Endothelial cell (in vitro differentiated cells): Measurements from ENCODE around the gene CABP7. TPM values are rescaled to one million over a fixed set of nuclear protein-coding genes. Genes with fewer than 3 reads are reported as not detected.
A peak's percentile ranks its signal among the peaks of the same experiment; 100 is the strongest.

ENCODE experiments used
- DNase-seq: peaks from one replicate; pipeline ENCODE4 v3.0.0; 2021; ENCODE audit warnings: low spot score
- H3K27ac Mint-ChIP-seq: one replicate; pipeline ENCODE4 v1.8.0; 2021; ENCODE audit warnings: mixed read lengths, inconsistent platforms; ENCODE audit not compliant: unreplicated experiment
- H3K27me3 Mint-ChIP-seq: one replicate; pipeline ENCODE4 v1.8.0; 2021; ENCODE audit warnings: mild to moderate bottlenecking, moderate library complexity, mixed read lengths, inconsistent platforms; ENCODE audit not compliant: unreplicated experiment
- H3K36me3 Mint-ChIP-seq: one replicate; pipeline ENCODE4 v1.8.0; 2021; ENCODE audit warnings: mild to moderate bottlenecking, low read depth, mixed read lengths, inconsistent platforms; ENCODE audit not compliant: unreplicated experiment
- H3K4me1 Mint-ChIP-seq: one replicate; pipeline ENCODE4 v1.8.0; 2021; ENCODE audit warnings: mild to moderate bottlenecking, mixed read lengths, inconsistent platforms; ENCODE audit not compliant: unreplicated experiment
- H3K4me3 Mint-ChIP-seq: one replicate; pipeline ENCODE4 v1.8.0; 2021; ENCODE audit warnings: mild to moderate bottlenecking, mixed read lengths, inconsistent platforms; ENCODE audit not compliant: unreplicated experiment
- H3K9me3 Mint-ChIP-seq: one replicate; pipeline ENCODE4 v1.8.0; 2021; ENCODE audit warnings: mixed read lengths, inconsistent platforms; ENCODE audit not compliant: unreplicated experiment
- total RNA-seq: library from RNA; stranded (reverse); fragmentation: NEBNext Ultra II Directional; extraction: Animal tissue kit (Norgen Biotek cat#: 25700); gene quantifications from one replicate; pipeline ENCODE4 v1.2.1, GENCODE V29; 2021; ENCODE audit not compliant: unreplicated experiment
- TF ChIP-seq, protein P1 (sequence below): fragments of 200-600 bp; sonication (generic); IDR thresholded peaks from one replicate; pipeline ENCODE4 v1.5.0; 2021; ENCODE audit warnings: antibody characterized with exemption; ENCODE audit not compliant: unreplicated experiment

The CABP7 gene
- total RNA-seq, 1 donor from 2014 or later: not detected

- H3K27me3 Mint-ChIP-seq: peaks cover 4% of the 10 kb centered on the region
- H3K4me3 Mint-ChIP-seq: peak within 1 kb of the TSS; percentile 100
- peak; percentile 86 for DNase-seq
- H3K36me3 Mint-ChIP-seq: peaks cover 4% of the 10 kb centered on the region
- peak within 1 kb of the TSS; percentile 96 for H3K27ac Mint-ChIP-seq
- peaks cover 24% of the 10 kb centered on the region for H3K4me1 Mint-ChIP-seq
- TF ChIP-seq, protein P1, sequence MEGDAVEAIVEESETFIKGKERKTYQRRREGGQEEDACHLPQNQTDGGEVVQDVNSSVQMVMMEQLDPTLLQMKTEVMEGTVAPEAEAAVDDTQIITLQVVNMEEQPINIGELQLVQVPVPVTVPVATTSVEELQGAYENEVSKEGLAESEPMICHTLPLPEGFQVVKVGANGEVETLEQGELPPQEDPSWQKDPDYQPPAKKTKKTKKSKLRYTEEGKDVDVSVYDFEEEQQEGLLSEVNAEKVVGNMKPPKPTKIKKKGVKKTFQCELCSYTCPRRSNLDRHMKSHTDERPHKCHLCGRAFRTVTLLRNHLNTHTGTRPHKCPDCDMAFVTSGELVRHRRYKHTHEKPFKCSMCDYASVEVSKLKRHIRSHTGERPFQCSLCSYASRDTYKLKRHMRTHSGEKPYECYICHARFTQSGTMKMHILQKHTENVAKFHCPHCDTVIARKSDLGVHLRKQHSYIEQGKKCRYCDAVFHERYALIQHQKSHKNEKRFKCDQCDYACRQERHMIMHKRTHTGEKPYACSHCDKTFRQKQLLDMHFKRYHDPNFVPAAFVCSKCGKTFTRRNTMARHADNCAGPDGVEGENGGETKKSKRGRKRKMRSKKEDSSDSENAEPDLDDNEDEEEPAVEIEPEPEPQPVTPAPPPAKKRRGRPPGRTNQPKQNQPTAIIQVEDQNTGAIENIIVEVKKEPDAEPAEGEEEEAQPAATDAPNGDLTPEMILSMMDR: no peak
- H3K9me3 Mint-ChIP-seq: no peaks in the 10 kb centered on the region
These were observed 46.9 kb downstream of the CABP7 start, which contains the start of gene ZMAT5 for GRCh38 chr22:29766632-29767170. Gene ZMAT5, minus strand, starts transcription at chr22:29767007. Its CDS starts 18,463 bp downstream, at chr22:29748544.

DNA sequence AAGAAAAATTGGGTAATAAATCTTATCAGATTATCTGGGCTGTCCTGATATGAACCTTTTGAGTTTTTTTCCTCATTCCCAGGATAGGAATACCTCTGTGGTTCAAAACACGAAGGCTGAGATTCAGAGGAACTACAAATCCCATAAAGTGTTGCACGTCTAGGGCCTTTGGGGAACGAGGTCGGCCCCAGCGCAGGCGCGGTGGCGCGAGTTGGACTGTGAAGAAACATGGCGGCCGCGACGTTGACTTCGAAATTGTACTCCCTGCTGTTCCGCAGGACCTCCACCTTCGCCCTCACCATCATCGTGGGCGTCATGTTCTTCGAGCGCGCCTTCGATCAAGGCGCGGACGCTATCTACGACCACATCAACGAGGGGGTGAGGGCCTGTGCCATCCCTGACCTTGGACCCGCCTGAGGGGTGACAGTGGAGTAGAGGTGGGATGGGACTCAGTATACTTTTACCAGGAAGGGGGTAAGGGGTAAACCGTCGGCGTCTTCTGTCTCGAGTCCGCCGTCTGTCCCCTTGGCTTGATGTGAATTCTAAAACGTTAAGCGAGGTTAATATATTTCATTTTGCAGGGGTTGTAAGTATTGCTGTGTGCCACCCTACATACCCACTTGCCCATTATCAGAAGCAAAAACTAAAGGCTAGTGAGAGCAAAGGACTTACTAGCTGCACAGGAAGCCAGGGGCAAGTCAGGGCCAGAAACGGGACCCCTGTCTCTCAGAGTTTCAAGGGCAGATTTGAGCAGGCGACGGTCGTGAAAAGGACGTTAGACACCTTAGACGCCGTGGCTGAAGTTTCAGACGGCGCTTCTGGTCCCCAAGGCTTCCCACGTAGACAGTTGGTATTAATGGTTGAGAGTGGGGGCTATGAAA, 47.6 kb downstream of the CABP7 start, which contains the start of gene UQCR10:
Gene UQCR10 (plus strand): TSS at position 199 of the 881 bp plus-strand sequence. CDS start 30 bp downstream, at position 229.
- no peaks in the 10 kb centered on the region for H3K9me3 Mint-ChIP-seq
- TF ChIP-seq, protein P1: no peak
- peaks cover 3% of the 10 kb centered on the region for H3K27me3 Mint-ChIP-seq

GRCh38 chr22:29768052-29768693, 48.4 kb downstream of the CABP7 start:
- Mint-ChIP-seq H3K9me3 (no peaks in the 10 kb centered on the region), H3K27ac (peak overlapping the region; percentile 64), H3K4me3 (peak overlapping the region; percentile 100), H3K27me3 (peaks cover 3% of the 10 kb centered on the region), H3K36me3 (peaks cover 4% of the 10 kb centered on the region), H3K4me1 (peaks cover 24% of the 10 kb centered on the region)
- DNase-seq: no peak
- TF ChIP-seq, protein P1: no peak

More for the DNA sequence above, 47.6 kb downstream of the CABP7 start, which contains the start of gene UQCR10:
- Mint-ChIP-seq H3K4me3 (peak within 1 kb of the TSS; percentile 100), H3K27ac (peak within 1 kb of the TSS; percentile 96), H3K4me1 (peaks cover 24% of the 10 kb centered on the region), H3K36me3 (peaks cover 4% of the 10 kb centered on the region)
- DNase-seq: peak; percentile 89

- Mint-ChIP-seq H3K27me3 (peaks cover 3% of the 10 kb centered on the region), H3K9me3 (no peaks in the 10 kb centered on the region), H3K36me3 (peaks cover 4% of the 10 kb centered on the region), H3K4me1 (peaks cover 24% of the 10 kb centered on the region), H3K27ac (no peak overlapping the region), H3K4me3 (no peak overlapping the region)
- TF ChIP-seq, protein P1: no peak
- no peak for DNase-seq
These were observed 50.0 kb downstream of the CABP7 start for GRCh38 chr22:29769723-29770321.
